GM23338 (cell line): Measurements from ENCODE around the gene MCU. TPM values are rescaled to one million over a fixed set of nuclear protein-coding genes. Genes with fewer than 3 reads are reported as not detected.
A peak's percentile ranks its signal among the peaks of the same experiment; 100 is the strongest.

ENCODE experiments used
- ATAC-seq: fragments of 200-7000 bp; cut with Tn5 transposase; 3 replicates; pipeline ENCODE4 v1.9.1; 2020
- DNase-seq: peaks from one replicate; pipeline ENCODE4 v3.0.0-alpha.2; 2015; ENCODE audit warnings: low spot score
- H2AFZ ChIP-seq: fragments of 200-600 bp; sonication (generic); 2 replicates; pipeline ENCODE4 v1.8.0; 2016; ENCODE audit warnings: antibody characterized with exemption, mild to moderate bottlenecking, moderate library complexity
- H3F3A ChIP-seq: fragments of 200-600 bp; sonication (generic); replicated peaks from 2 replicates; pipeline ENCODE4 v1.8.0; 2017; ENCODE audit warnings: antibody characterized with exemption, mixed run types, low read depth
- H3K27ac ChIP-seq: fragments of 200-600 bp; sonication (generic); 2 replicates; pipeline ENCODE4 v1.6.1; 2016; ENCODE audit warnings: low read depth
- H3K27me3 ChIP-seq: fragments of 200-600 bp; sonication (generic); 2 replicates; pipeline ENCODE4 v1.8.0; 2016; ENCODE audit warnings: mild to moderate bottlenecking, mixed run types, moderate library complexity; ENCODE audit not compliant: insufficient read depth
- H3K36me3 ChIP-seq: fragments of 200-600 bp; sonication (generic); 2 replicates; pipeline ENCODE4 v1.8.0; 2016; ENCODE audit warnings: mild to moderate bottlenecking; ENCODE audit not compliant: insufficient read depth
- H3K4me1 ChIP-seq: fragments of 200-600 bp; sonication (generic); 2 replicates; pipeline ENCODE4 v1.8.0; 2016; ENCODE audit warnings: mild to moderate bottlenecking, moderate library complexity; ENCODE audit not compliant: insufficient read depth
- H3K4me2 ChIP-seq: fragments of 200-600 bp; sonication (generic); 2 replicates; pipeline ENCODE4 v1.7.1; 2017; ENCODE audit warnings: mixed run types
- H3K4me3 ChIP-seq: fragments of 200-600 bp; sonication (generic); 2 replicates; pipeline ENCODE4 v1.6.1; 2016; ENCODE audit warnings: mixed run types
- H3K79me2 ChIP-seq: fragments of 200-600 bp; sonication (generic); replicated peaks from 2 replicates; pipeline ENCODE4 v1.8.0; 2017; ENCODE audit warnings: mild to moderate bottlenecking; ENCODE audit not compliant: insufficient read depth
- H3K9me2 ChIP-seq: fragments of 200-600 bp; sonication (generic); 2 replicates; pipeline ENCODE4 v1.8.0; 2017; ENCODE audit not compliant: insufficient read depth
- H4K20me1 ChIP-seq: fragments of 200-600 bp; sonication (generic); replicated peaks from 2 replicates; pipeline ENCODE4 v1.8.0; 2017; ENCODE audit warnings: mild to moderate bottlenecking; ENCODE audit not compliant: insufficient read depth
- H3K27ac Mint-ChIP-seq: 2 replicates; pipeline ENCODE4 v1.8.0; 2020; ENCODE audit warnings: inconsistent platforms, mild to moderate bottlenecking, moderate library complexity, mixed read lengths
- H3K27me3 Mint-ChIP-seq: 3 replicates; pipeline ENCODE4 v1.8.0; 2022; ENCODE audit warnings: low read depth, mild to moderate bottlenecking, moderate library complexity, mixed read lengths, inconsistent platforms; ENCODE audit not compliant: insufficient read depth, poor library complexity
- H3K36me3 Mint-ChIP-seq: 3 replicates; pipeline ENCODE4 v1.8.0; 2021; ENCODE audit warnings: low read depth, mild to moderate bottlenecking, inconsistent platforms, moderate library complexity, mixed read lengths
- H3K4me1 Mint-ChIP-seq: 3 replicates; pipeline ENCODE4 v1.8.0; 2020; ENCODE audit warnings: mild to moderate bottlenecking, inconsistent platforms, mixed read lengths
- H3K4me3 Mint-ChIP-seq: 3 replicates; pipeline ENCODE4 v1.8.0; 2021; ENCODE audit warnings: moderate library complexity, mild to moderate bottlenecking, inconsistent platforms, mixed read lengths
- H3K9me3 Mint-ChIP-seq: 3 replicates; pipeline ENCODE4 v1.8.0; 2020; ENCODE audit warnings: moderate library complexity, mild to moderate bottlenecking, inconsistent platforms, mixed read lengths
- CTCF ChIP-seq, 2 experiments: fragments of 200-600 bp in 1 of 2; sonication (generic) in 1 of 2; conservative IDR thresholded peaks; 2 replicates each; pipeline versions ENCODE4 v1.5.1 to v1.6.1; 2016 to 2017; ENCODE audit warnings: antibody characterized with exemption in 2 of 2, low read depth in 2 of 2, mild to moderate bottlenecking in 2 of 2, moderate library complexity in 1 of 2
- EZH2 ChIP-seq: fragments of 200-600 bp; sonication (generic); IDR thresholded peaks from one replicate; pipeline ENCODE4 v1.8.0; 2017; ENCODE audit warnings: antibody characterized with exemption, mild to moderate bottlenecking, low read depth; ENCODE audit not compliant: unreplicated experiment
- EZH2phosphoT487 ChIP-seq: fragments of 200-600 bp; sonication (generic); IDR thresholded peaks from one replicate; pipeline ENCODE4 v1.8.1; 2018; ENCODE audit warnings: antibody characterized with exemption; ENCODE audit not compliant: unreplicated experiment
- NANOG ChIP-seq: IDR thresholded peaks from 2 replicates; pipeline ENCODE4 v1.6.1; 2016; ENCODE audit warnings: antibody characterized with exemption, borderline replicate concordance
- POLR2AphosphoS5 ChIP-seq: IDR thresholded peaks from 2 replicates; pipeline ENCODE4 v1.6.1; 2016; ENCODE audit warnings: antibody characterized with exemption, low read depth
- REST ChIP-seq: IDR thresholded peaks from one replicate; pipeline ENCODE4 v1.6.1; 2018; ENCODE audit warnings: antibody characterized with exemption; ENCODE audit not compliant: unreplicated experiment
- ZNF114 ChIP-seq: fragments of 250-450 bp; sonication (Bioruptor Pico); IDR thresholded peaks from 2 replicates; pipeline ENCODE4 v1.5.0; 2020; ENCODE audit warnings: mild to moderate bottlenecking, moderate library complexity
- ZNF331 ChIP-seq: fragments of 250-450 bp; sonication (Bioruptor Pico); IDR thresholded peaks from 2 replicates; pipeline ENCODE4 v1.5.0; 2020; ENCODE audit warnings: low read depth, mild to moderate bottlenecking, moderate library complexity
- ZNF462 ChIP-seq: fragments of 250-450 bp; sonication (Bioruptor Pico); IDR thresholded peaks from 2 replicates; pipeline ENCODE4 v1.5.0; 2020; ENCODE audit warnings: mild to moderate bottlenecking, moderate library complexity
- polyA plus RNA-seq: library from polyadenylated mRNA; unstranded; fragments of >200 nt; fragmentation: Nextera tagmentation; extraction: Ambion mirVana; gene quantifications from 2 replicates; pipeline ENCODE4 v1.2.1, GENCODE V29; 2016
- total RNA-seq: library from RNA; depleted of rRNA; stranded (reverse); fragments of >200 nt; shearing (Covaris generic); gene quantifications from 2 replicates; pipeline ENCODE4 v1.2.3, GENCODE V29; 2014

MCU gene
- total and polyA plus RNA-seq, 2 experiments from 2014 or later: 41.8 to 68.2 TPM

DNA sequence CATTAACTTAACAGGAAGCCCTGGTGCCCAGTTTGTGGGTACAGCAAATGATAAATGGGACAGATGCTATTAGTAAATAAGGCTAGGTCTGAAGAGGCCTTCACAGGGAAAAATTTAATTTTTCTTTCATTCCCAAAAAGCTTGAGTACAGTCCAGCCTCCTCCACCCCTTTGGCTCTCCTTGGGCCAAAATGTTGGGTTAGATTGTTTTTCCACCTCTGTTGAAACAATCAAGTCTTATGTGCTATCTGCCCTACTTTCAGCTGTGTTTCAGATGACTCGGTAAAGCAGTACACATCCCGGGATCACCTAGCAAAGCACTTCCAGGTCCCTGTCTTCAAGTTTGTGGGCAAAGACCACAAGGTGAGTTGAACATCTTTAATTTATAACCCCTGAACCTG, 238.3 kb downstream of the MCU start (continued):
- TF ChIP-seq ZNF462 (CRISPR knock-in tag) (no peak), CTCF (conservative IDR thresholded peaks at IDR 0.05; ENCODE audit: low read depth in 2 of 2) (no peak), NANOG (no peak), POLR2AphosphoS5 (no peak), ZNF331 (CRISPR knock-in tag) (no peak), EZH2phosphoT487 (no peak)

- Mint-ChIP-seq H3K4me1 (no peaks in the 10 kb centered on the region), H3K9me3 (no peaks in the 10 kb centered on the region), H3K36me3 (no peaks in the 10 kb centered on the region), H3K27me3 (no peaks in the 10 kb centered on the region), H3K27ac (no peak overlapping the region), H3K4me3 (no peak overlapping the region)
- Histone ChIP-seq H3K79me2 (no peaks in the 10 kb centered on the region), H3K4me3 (no peak overlapping the region), H2AFZ (peak overlapping the region; percentile 20; the same call in 1 of the 2 replicates), H3K4me2 (no peak overlapping the region), H3K9me2 (peaks cover 8% of the 10 kb centered on the region), H3K4me1 (no peaks in the 10 kb centered on the region), H3K27me3 (no peaks in the 10 kb centered on the region), H4K20me1 (no peaks in the 10 kb centered on the region), H3K27ac (no peak overlapping the region), H3K36me3 (no peaks in the 10 kb centered on the region), H3F3A (no peaks in the 10 kb centered on the region)
- ATAC-seq: no peak; the same call in 1 of the 3 replicates
- DNase-seq: no peak
- TF ChIP-seq REST (no peak), EZH2 (no peak), CTCF (conservative IDR thresholded peaks at IDR 0.05; ENCODE audit: low read depth in 2 of 2) (no peak), ZNF114 (CRISPR knock-in tag) (no peak)
These were observed 240.5 kb downstream of the MCU start for GRCh38 chr10:72932259-72933015.
